ENCODE data around the gene EZR. TPM values are rescaled to one million over a fixed set of nuclear protein-coding genes. Genes with fewer than 3 reads are reported as not detected.

Gene EZR
- total and polyA plus RNA-seq, 2 donors (not counting 1 experiment from before 2014, with no cell fraction given), result 227 to 945 TPM

DNA sequence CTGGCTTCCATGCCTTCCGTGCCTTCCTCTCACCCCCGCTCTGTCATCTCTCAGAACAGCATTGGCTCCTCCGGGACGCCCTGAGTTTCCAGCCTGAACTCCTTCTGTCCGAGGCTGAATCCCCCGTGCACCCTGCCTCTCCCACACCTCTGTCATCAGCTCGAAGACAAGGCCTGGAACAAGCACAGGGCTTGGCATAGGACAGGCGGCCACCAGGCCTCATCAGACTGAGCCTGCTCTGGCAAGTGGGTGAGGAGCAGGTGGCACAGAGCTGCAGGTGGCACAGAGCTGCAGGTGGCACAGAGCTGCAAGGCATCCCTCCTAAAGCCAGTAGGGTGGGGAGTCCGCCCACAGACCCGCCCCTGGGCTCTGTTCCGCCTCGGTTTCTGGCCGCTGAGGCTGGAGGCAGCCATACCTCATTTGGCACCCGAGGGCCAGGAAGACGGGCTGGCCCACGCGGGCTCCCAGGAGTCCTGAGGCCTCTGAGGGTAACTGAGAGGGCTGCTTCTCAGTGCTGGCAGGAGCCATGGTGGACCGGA, 60.2 kb downstream of the EZR start:
- no peak overlapping the region for H3K4me2 ChIP-seq (replicated peaks; ENCODE audit: low read depth, low read length, poor library complexity, severe bottlenecking)
- no peaks in the 10 kb centered on the region for H3K9me3 Mint-ChIP-seq (ENCODE audit: insufficient read depth)
- no peak overlapping the region for H3K4me3 ChIP-seq (ENCODE audit: control extremely low read depth in 1 of 5, extremely low read depth in 1 of 5, insufficient read depth in 1 of 5, low read depth in 2 of 5, low read length in 4 of 5)
- H3K9me3 ChIP-seq (ENCODE audit: control extremely low read depth in 1 of 3, control insufficient read depth in 2 of 3, insufficient read depth in 1 of 3, low read length in 2 of 3), result no peaks in the 10 kb centered on the region
- no peaks in the 10 kb centered on the region for H3K79me2 ChIP-seq (ENCODE audit: control insufficient read depth, insufficient read depth, low read length)
- no peak overlapping the region for H3K9ac ChIP-seq (ENCODE audit: low read length)
- ATAC-seq (ENCODE audit: low read depth), result no peak
- H3K27ac ChIP-seq (ENCODE audit: low read length in 2 of 2), result no peak overlapping the region
- H3K27me3 Mint-ChIP-seq, result no peaks in the 10 kb centered on the region
- DNase-seq, result peak; percentile 49
- POLR2A ChIA-PET, result interaction anchor here (0.6 to 0.7 kb wide), 2 partner anchors 33 to 168 kb away, joined by 3 to 4 read pairs; no protein-coding TSS in a partner anchor
- TF ChIP-seq EZH2 (IDR thresholded peaks at IDR 0.05; ENCODE audit: borderline replicate concordance, insufficient read depth, low read depth, low read length, poor library complexity, severe bottlenecking), result no peak
- no peak for TF ChIP-seq CTCF (IDR thresholded peaks at IDR 0.05)
- H3K4me1 Mint-ChIP-seq, result peaks cover 2% of the 10 kb centered on the region
- no peak overlapping the region for H3K27ac Mint-ChIP-seq
- H3K4me3 Mint-ChIP-seq, result no peak overlapping the region
- CTCF ChIA-PET, result no interaction called here
- H3K27me3 ChIP-seq (replicated peaks in 1 of 4; ENCODE audit: control extremely low read depth in 1 of 4, control insufficient read depth in 3 of 4, insufficient read depth in 4 of 4, low read length in 3 of 4), result no peaks in the 10 kb centered on the region
- peaks cover 5% of the 10 kb centered on the region for H4K20me1 ChIP-seq (ENCODE audit: control insufficient read depth, insufficient read depth, low read length, poor library complexity, severe bottlenecking)
- WGBS (ENCODE audit: insufficient coverage), result 67% methylated on average over 18 of the region's 18 CpGs
- no peak overlapping the region for H2AFZ ChIP-seq (ENCODE audit: insufficient read depth, low read depth, low read length, poor library complexity, severe bottlenecking)
- intact Hi-C loops (cut with micrococcal nuclease), result no loop called here
- peaks cover 0 to 1% of the 10 kb centered on the region in 2 experiments for H3K36me3 ChIP-seq (replicated peaks in 1 of 2; ENCODE audit: control extremely low read depth in 1 of 2, control insufficient read depth in 1 of 2, extremely low read depth in 1 of 2, insufficient read depth in 2 of 2, low read length in 1 of 2)
- no peaks in the 10 kb centered on the region for H3K4me1 ChIP-seq (ENCODE audit: control insufficient read depth in 2 of 2, insufficient read depth in 2 of 2, low read length in 2 of 2)

- intact Hi-C loops (cut with micrococcal nuclease), result no loop called here
- ChIA-PET CTCF (no interaction called here), POLR2A (interaction anchor here (0.6 to 0.7 kb wide), 3 partner anchors 33 to 169 kb away, joined by 3 to 5 read pairs (median 4); no protein-coding TSS in a partner anchor)
- H3K27ac ChIP-seq (ENCODE audit: low read length in 2 of 2), result no peak overlapping the region
- no peak overlapping the region for H3K4me3 ChIP-seq (ENCODE audit: control extremely low read depth in 1 of 5, extremely low read depth in 1 of 5, insufficient read depth in 1 of 5, low read depth in 2 of 5, low read length in 4 of 5)
- no peaks in the 10 kb centered on the region for H4K20me1 ChIP-seq (ENCODE audit: control insufficient read depth, insufficient read depth, low read length, poor library complexity, severe bottlenecking)
- peaks cover 2% of the 10 kb centered on the region for H3K4me1 Mint-ChIP-seq
- H3K27me3 Mint-ChIP-seq, result no peaks in the 10 kb centered on the region
- ATAC-seq (ENCODE audit: low read depth), result no peak
- no peak overlapping the region for H3K4me3 Mint-ChIP-seq
- no peak overlapping the region for H3K27ac Mint-ChIP-seq
- H3K9ac ChIP-seq (ENCODE audit: low read length), result no peak overlapping the region
- 95% methylated on average over 8 of the region's 9 CpGs for WGBS (ENCODE audit: insufficient coverage)
- no peak overlapping the region for H3K4me2 ChIP-seq (replicated peaks; ENCODE audit: low read depth, low read length, poor library complexity, severe bottlenecking)
- no peak for DNase-seq
- no peak overlapping the region for H2AFZ ChIP-seq (ENCODE audit: insufficient read depth, low read depth, low read length, poor library complexity, severe bottlenecking)
- H3K79me2 ChIP-seq (ENCODE audit: control insufficient read depth, insufficient read depth, low read length), result no peaks in the 10 kb centered on the region
- peaks cover 0 to 1% of the 10 kb centered on the region in 2 experiments for H3K36me3 ChIP-seq (replicated peaks in 1 of 2; ENCODE audit: control extremely low read depth in 1 of 2, control insufficient read depth in 1 of 2, extremely low read depth in 1 of 2, insufficient read depth in 2 of 2, low read length in 1 of 2)
- H3K27me3 ChIP-seq (replicated peaks in 1 of 4; ENCODE audit: control extremely low read depth in 1 of 4, control insufficient read depth in 3 of 4, insufficient read depth in 4 of 4, low read length in 3 of 4), result no peaks in the 10 kb centered on the region
- no peaks in the 10 kb centered on the region for H3K9me3 ChIP-seq (ENCODE audit: control extremely low read depth in 1 of 3, control insufficient read depth in 2 of 3, insufficient read depth in 1 of 3, low read length in 2 of 3)
- no peaks in the 10 kb centered on the region for H3K9me3 Mint-ChIP-seq (ENCODE audit: insufficient read depth)
- no peaks in the 10 kb centered on the region for H3K4me1 ChIP-seq (ENCODE audit: control insufficient read depth in 2 of 2, insufficient read depth in 2 of 2, low read length in 2 of 2)
- TF ChIP-seq EZH2 (IDR thresholded peaks at IDR 0.05; ENCODE audit: borderline replicate concordance, insufficient read depth, low read depth, low read length, poor library complexity, severe bottlenecking) (no peak), CTCF (IDR thresholded peaks at IDR 0.05) (no peak)
Observed at GRCh38 chr6:158758451-158758860, 60.7 kb downstream of the EZR start.
